ENCODE data around the gene ZSWIM9. TPM values are rescaled to one million over a fixed set of nuclear protein-coding genes. Genes with fewer than 3 reads are reported as not detected.

The ZSWIM9 gene
- polyA plus RNA-seq (2011; rRNA removed): 0.66 and 0.83 TPM in 2 replicates
- polyA minus RNA-seq (2011; rRNA and poly(A)+ RNA removed): 0.32 and 0.83 TPM in 2 replicates

DNA sequence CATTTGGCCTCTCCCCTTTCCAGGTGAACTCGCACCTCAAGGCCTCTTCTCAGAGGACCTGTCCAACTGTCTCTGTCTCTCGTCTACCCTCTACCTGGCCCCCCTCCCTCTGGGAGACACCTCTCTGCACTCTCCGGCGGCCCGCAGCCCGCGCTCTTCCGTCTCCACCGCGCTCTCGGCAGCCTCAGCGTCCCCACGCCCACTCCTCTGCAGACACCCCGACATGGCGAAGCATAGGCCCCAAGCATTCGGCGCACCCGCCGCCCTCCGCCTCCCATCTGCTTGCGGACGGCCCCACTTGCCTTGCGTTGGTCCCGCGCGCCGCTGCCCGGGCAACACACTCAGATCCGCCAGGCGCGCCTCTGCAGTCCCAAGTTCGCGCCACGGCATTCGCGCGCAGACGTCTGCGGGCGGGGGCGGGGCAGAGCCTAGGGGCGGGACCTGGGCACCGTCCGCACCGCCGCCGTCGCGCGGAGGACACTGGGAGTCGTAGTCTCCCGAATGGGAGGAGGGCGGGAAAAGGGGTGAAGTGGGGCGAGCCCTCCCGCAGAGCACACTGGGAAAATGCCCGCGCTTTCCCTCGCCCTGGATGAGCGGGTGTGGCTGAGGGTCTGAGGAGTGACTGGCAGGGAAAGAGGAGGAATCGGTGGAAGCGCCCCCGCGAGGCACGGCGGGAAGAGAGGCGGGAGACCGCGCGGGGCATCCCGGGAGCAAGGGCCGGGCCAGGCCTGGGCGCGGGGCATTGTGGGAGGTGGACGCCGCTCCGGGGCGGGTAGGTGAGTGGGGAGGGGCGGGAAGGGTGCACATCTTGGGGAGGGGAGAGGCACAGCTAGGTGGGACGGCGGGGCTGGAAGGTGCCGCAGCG is at the start of gene ZSWIM9, which contains the start of gene LIG1:
ZSWIM9 (plus strand) TSS at position 742 of the 865 bp plus-strand sequence. CDS start 1,123 bp downstream, outside the sequence.
LIG1 (minus strand) TSS at position 406 of the 865 bp plus-strand sequence. CDS start 4,778 bp downstream, outside the sequence.
- H3K27ac ChIP-seq (ENCODE audit: low read depth, low read length): peak within 1 kb of the TSS; percentile 80
- TF ChIP-seq, protein P1, sequence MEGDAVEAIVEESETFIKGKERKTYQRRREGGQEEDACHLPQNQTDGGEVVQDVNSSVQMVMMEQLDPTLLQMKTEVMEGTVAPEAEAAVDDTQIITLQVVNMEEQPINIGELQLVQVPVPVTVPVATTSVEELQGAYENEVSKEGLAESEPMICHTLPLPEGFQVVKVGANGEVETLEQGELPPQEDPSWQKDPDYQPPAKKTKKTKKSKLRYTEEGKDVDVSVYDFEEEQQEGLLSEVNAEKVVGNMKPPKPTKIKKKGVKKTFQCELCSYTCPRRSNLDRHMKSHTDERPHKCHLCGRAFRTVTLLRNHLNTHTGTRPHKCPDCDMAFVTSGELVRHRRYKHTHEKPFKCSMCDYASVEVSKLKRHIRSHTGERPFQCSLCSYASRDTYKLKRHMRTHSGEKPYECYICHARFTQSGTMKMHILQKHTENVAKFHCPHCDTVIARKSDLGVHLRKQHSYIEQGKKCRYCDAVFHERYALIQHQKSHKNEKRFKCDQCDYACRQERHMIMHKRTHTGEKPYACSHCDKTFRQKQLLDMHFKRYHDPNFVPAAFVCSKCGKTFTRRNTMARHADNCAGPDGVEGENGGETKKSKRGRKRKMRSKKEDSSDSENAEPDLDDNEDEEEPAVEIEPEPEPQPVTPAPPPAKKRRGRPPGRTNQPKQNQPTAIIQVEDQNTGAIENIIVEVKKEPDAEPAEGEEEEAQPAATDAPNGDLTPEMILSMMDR (IDR thresholded peaks at IDR 0.05; ENCODE audit: low read depth, low read length): 0 out of 2 replicates have a peak, but pooled peaks have one; percentile 4
- H3K4me3 ChIP-seq (ENCODE audit: low read depth, low read length): peak within 1 kb of the TSS; percentile 92
- ChIA-PET POLR2A (interaction anchor here (1.5 kb wide), 1 partner anchor 60 kb away, joined by 3 read pairs; the partner anchor contains the start of gene PLA2G4C), CTCF (interaction anchor here (0.6 to 2.6 kb wide), 5 partner anchors 18 to 84 kb away, joined by 3 to 13 read pairs (median 5); no protein-coding TSS in a partner anchor)
- peak; percentile 93 for DNase-seq (ENCODE audit: low read depth, low spot score)
- H3K27me3 ChIP-seq (ENCODE audit: control insufficient read depth, insufficient read depth, low read length): no peaks in the 10 kb centered on the region
- no peaks in the 10 kb centered on the region; the same call in 1 of the 2 replicates for H3K9me3 ChIP-seq (ENCODE audit: control insufficient read depth, insufficient read depth, low read length)

DNA sequence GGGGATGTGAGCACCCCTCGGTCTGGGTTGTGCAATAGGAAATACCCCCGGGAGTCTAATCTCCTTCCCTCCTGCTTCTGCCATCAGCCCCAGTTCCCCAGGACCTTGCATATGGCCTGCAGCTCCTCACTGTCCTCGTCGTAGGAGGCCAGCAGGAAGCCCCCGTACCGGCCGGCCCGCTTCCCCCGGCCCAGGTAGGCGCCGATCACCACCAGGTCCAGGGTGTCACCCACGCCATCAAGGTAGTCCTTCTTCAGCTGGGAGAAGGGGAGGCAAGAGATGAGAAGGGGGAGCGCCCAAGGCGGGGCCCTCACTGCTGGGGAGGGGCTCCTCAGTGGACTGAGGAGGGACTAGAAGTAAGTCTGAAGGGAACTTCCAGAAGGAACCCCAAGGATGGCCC is 49.4 kb upstream of the ZSWIM9 start:
- TF ChIP-seq, protein P1 (IDR thresholded peaks at IDR 0.05; ENCODE audit: low read depth, low read length): no peak
- POLR2A ChIA-PET: interaction anchor here (1.3 kb wide), 1 partner anchor 11 kb away, joined by 3 read pairs; the partner anchor contains the start of gene PLA2G4C
- H3K27ac ChIP-seq (ENCODE audit: low read depth, low read length): no peak overlapping the region
- no peak overlapping the region for H3K4me3 ChIP-seq (ENCODE audit: low read depth, low read length)
- no peaks in the 10 kb centered on the region for H3K27me3 ChIP-seq (ENCODE audit: control insufficient read depth, insufficient read depth, low read length)
- H3K9me3 ChIP-seq (ENCODE audit: control insufficient read depth, insufficient read depth, low read length): peaks cover 10% of the 10 kb centered on the region
- no peak for DNase-seq (ENCODE audit: low read depth, low spot score)
- CTCF ChIA-PET: interaction anchor here (1.0 kb wide), 1 partner anchor 13 kb away, joined by 3 read pairs; no protein-coding TSS in a partner anchor

GRCh38 chr19:48121909-48122371 is 48.5 kb upstream of the ZSWIM9 start:
- ChIA-PET POLR2A (interaction anchor here (0.6 kb wide), 1 partner anchor 10 kb away, joined by 8 read pairs; no protein-coding TSS in a partner anchor), CTCF (interaction anchor here (0.6 kb wide), 1 partner anchor 12 kb away, joined by 3 read pairs; the partner anchor contains the start of gene PLA2G4C)
- H3K27ac ChIP-seq (ENCODE audit: low read depth, low read length): no peak overlapping the region
- H3K4me3 ChIP-seq (ENCODE audit: low read depth, low read length): no peak overlapping the region
- peaks cover 10% of the 10 kb centered on the region for H3K9me3 ChIP-seq (ENCODE audit: control insufficient read depth, insufficient read depth, low read length)
- no peaks in the 10 kb centered on the region for H3K27me3 ChIP-seq (ENCODE audit: control insufficient read depth, insufficient read depth, low read length)
- DNase-seq (ENCODE audit: low read depth, low spot score): no peak
- TF ChIP-seq, protein P1 (IDR thresholded peaks at IDR 0.05; ENCODE audit: low read depth, low read length): no peak

- H3K27ac ChIP-seq (ENCODE audit: low read depth, low read length): no peak overlapping the region
- TF ChIP-seq, protein P1 (IDR thresholded peaks at IDR 0.05; ENCODE audit: low read depth, low read length): no peak
- H3K9me3 ChIP-seq (ENCODE audit: control insufficient read depth, insufficient read depth, low read length): peaks cover 10% of the 10 kb centered on the region
- CTCF ChIA-PET: interaction anchor here (0.6 kb wide), 1 partner anchor 12 kb away, joined by 3 read pairs; the partner anchor contains the start of gene PLA2G4C
- no peak for DNase-seq (ENCODE audit: low read depth, low spot score)
- POLR2A ChIA-PET: interaction anchor here (0.6 kb wide), 1 partner anchor 10 kb away, joined by 8 read pairs; no protein-coding TSS in a partner anchor
- no peak overlapping the region for H3K4me3 ChIP-seq (ENCODE audit: low read depth, low read length)
- H3K27me3 ChIP-seq (ENCODE audit: control insufficient read depth, insufficient read depth, low read length): no peaks in the 10 kb centered on the region
These were observed 48.1 kb upstream of the ZSWIM9 start for GRCh38 chr19:48122421-48122820.
